H1 (cell line): ENCODE data around the gene SLC2A4. TPM values are rescaled to one million over a fixed set of nuclear protein-coding genes. Genes with fewer than 3 reads are reported as not detected.
A peak's percentile ranks its signal among the peaks of the same experiment; 100 is the strongest.

Source experiments
- CTCF ChIA-PET: fragments of 300-600 bp; sonication (Branson Sonifier 250); formaldehyde crosslinking; loops from one replicate; lab custom pipeline; 2021; ENCODE audit not compliant: partially characterized antibody; lab: Charles Lee
- POLR2A ChIA-PET: fragments of 300-600 bp; sonication (Branson Sonifier 250); formaldehyde crosslinking; loops from one replicate; lab custom pipeline; 2021; ENCODE audit warnings: inconsistent platforms; ENCODE audit not compliant: partially characterized antibody; lab: Charles Lee
- DNase-seq, 2 experiments: peaks; one replicate each; pipeline versions ENCODE4 v3.0.0 to v3.0.0-alpha.2; 2010 to 2022; ENCODE audit warnings: low spot score in 2 of 2, low read depth in 1 of 2, mixed read lengths in 1 of 2
- FAIRE-seq: peaks from 2 replicates; lab custom pipeline; 2011; peaks lifted over from hg19 to GRCh38; lab: Jason Lieb, UNC
- H2AFZ ChIP-seq: 2 replicates; pipeline ENCODE4 v1.8.1; 2012; ENCODE audit warnings: low read length, inconsistent platforms
- H2AK5ac ChIP-seq: 2 replicates; pipeline ENCODE4 v1.6.1; 2013; ENCODE audit warnings: low read depth, low read length
- H2BK120ac ChIP-seq: replicated peaks from 2 replicates; pipeline ENCODE3; 2013; ENCODE audit warnings: low read depth, low read length, inconsistent platforms
- H2BK12ac ChIP-seq: 2 replicates; pipeline ENCODE4 v1.6.1; 2013; ENCODE audit warnings: low read depth, low read length
- H2BK15ac ChIP-seq: 2 replicates; pipeline ENCODE4 v1.6.1; 2013; ENCODE audit warnings: low read length
- H2BK20ac ChIP-seq: 2 replicates; pipeline ENCODE4 v1.6.1; 2013; ENCODE audit warnings: low read length
- H2BK5ac ChIP-seq: 2 replicates; pipeline ENCODE4 v1.6.1; 2013; ENCODE audit warnings: low read depth, low read length
- H3K14ac ChIP-seq: 2 replicates; pipeline ENCODE4 v1.6.1; 2013; ENCODE audit warnings: inconsistent platforms; ENCODE audit not compliant: insufficient read length
- H3K18ac ChIP-seq: 2 replicates; pipeline ENCODE4 v1.6.1; 2013; ENCODE audit warnings: low read length; ENCODE audit errors: extremely low read depth
- H3K23ac ChIP-seq: 2 replicates; pipeline ENCODE4 v1.6.1; 2013; ENCODE audit warnings: inconsistent platforms; ENCODE audit not compliant: insufficient read length
- H3K23me2 ChIP-seq: 2 replicates; pipeline ENCODE4 v1.6.1; 2013; ENCODE audit warnings: low read depth, low read length
- H3K27ac ChIP-seq: 2 replicates; pipeline ENCODE4 v1.6.1; 2011; ENCODE audit warnings: low read depth, low read length, inconsistent platforms
- H3K27me3 ChIP-seq, 4 experiments: replicated peaks in 1 of 4; 1 replicate in 1 of 4; 2 replicates in 3 of 4; pipeline versions ENCODE4 v1.6.1 to v1.8.1; 2011 to 2013; ENCODE audit warnings: low read length in 3 of 4, mild to moderate bottlenecking in 3 of 4, inconsistent platforms in 2 of 4, mixed read lengths in 2 of 4, moderate library complexity in 1 of 4; ENCODE audit not compliant: control insufficient read depth in 3 of 4, insufficient read depth in 3 of 4; ENCODE audit errors: extremely low read depth in 1 of 4
- H3K36me3 ChIP-seq, 4 experiments: 2 replicates each; pipeline versions ENCODE4 v1.6.1 to v1.8.1; 2011 to 2013; ENCODE audit warnings: mild to moderate bottlenecking in 4 of 4, low read length in 3 of 4, moderate library complexity in 2 of 4, control low read depth in 1 of 4, inconsistent platforms in 1 of 4; ENCODE audit not compliant: insufficient read depth in 4 of 4, control insufficient read depth in 2 of 4
- H3K4ac ChIP-seq: replicated peaks from 2 replicates; pipeline ENCODE3; 2013; ENCODE audit warnings: low read length, low read depth, mixed read lengths, inconsistent platforms; ENCODE audit not compliant: insufficient read length
- H3K4me1 ChIP-seq, 4 experiments: replicated peaks in 1 of 4; 1 replicate in 1 of 4; 2 replicates in 3 of 4; pipeline versions ENCODE4 v1.6.1 to v1.8.1; 2011 to 2013; ENCODE audit warnings: low read length in 3 of 4, inconsistent platforms in 2 of 4, mixed read lengths in 1 of 4; ENCODE audit not compliant: insufficient read depth in 4 of 4, control insufficient read depth in 3 of 4
- H3K4me2 ChIP-seq, 2 experiments: 2 replicates each; pipeline versions ENCODE4 v1.6.1 to v1.8.1; 2011 to 2013; ENCODE audit warnings: low read depth in 2 of 2, low read length in 2 of 2, control low read depth in 1 of 2, inconsistent platforms in 1 of 2, mild to moderate bottlenecking in 1 of 2; ENCODE audit not compliant: insufficient read depth in 1 of 2
- H3K4me3 ChIP-seq, 4 experiments: fragments of 200-600, 300-600 bp in 1 of 4; sonication (generic), shearing (Covaris generic), sonication (Bioruptor Twin) in 1 of 4; 2 replicates each; pipeline versions ENCODE4 v1.5.1 to v1.8.1; 2011 to 2016; ENCODE audit warnings: low read length in 4 of 4, low read depth in 3 of 4, control low read depth in 2 of 4, inconsistent platforms in 2 of 4, mild to moderate bottlenecking in 2 of 4, mixed read lengths in 1 of 4, moderate library complexity in 1 of 4; ENCODE audit not compliant: insufficient read depth in 2 of 4; ENCODE audit errors: extremely low read depth in 1 of 4
- H3K56ac ChIP-seq: replicated peaks from 2 replicates; pipeline ENCODE3; 2013; ENCODE audit warnings: low read depth, mild to moderate bottlenecking, mixed read lengths, low read length, inconsistent platforms; ENCODE audit not compliant: insufficient read length
- H3K79me1 ChIP-seq: 2 replicates; pipeline ENCODE4 v1.6.1; 2013; ENCODE audit warnings: low read depth, low read length, control low read depth
- H3K79me2 ChIP-seq, 2 experiments: 2 replicates each; pipeline versions ENCODE4 v1.6.1 to v1.8.1; 2012 to 2013; ENCODE audit warnings: low read length in 2 of 2, mild to moderate bottlenecking in 2 of 2, inconsistent platforms in 1 of 2; ENCODE audit not compliant: insufficient read depth in 2 of 2, control insufficient read depth in 1 of 2
- H3K9ac ChIP-seq, 4 experiments: replicated peaks in 1 of 4; 1 replicate in 1 of 4; 2 replicates in 3 of 4; pipeline versions ENCODE4 v1.6.1 to v1.8.1; 2011 to 2013; ENCODE audit warnings: low read depth in 3 of 4, low read length in 3 of 4, control low read depth in 2 of 4, mild to moderate bottlenecking in 2 of 4, moderate library complexity in 2 of 4, inconsistent platforms in 1 of 4; ENCODE audit errors: extremely low read depth in 1 of 4
- H3K9me3 ChIP-seq, 2 experiments: 2 replicates each; pipeline versions ENCODE4 v1.6.1 to v1.8.1; 2012 to 2013; ENCODE audit warnings: mild to moderate bottlenecking in 2 of 2, moderate library complexity in 2 of 2, control low read depth in 1 of 2, inconsistent platforms in 1 of 2, low read depth in 1 of 2, low read length in 1 of 2, mixed read lengths in 1 of 2; ENCODE audit not compliant: insufficient read depth in 2 of 2
- H4K20me1 ChIP-seq, 2 experiments: replicated peaks in 1 of 2; 2 replicates each; pipeline versions ENCODE3 to v1.8.1; 2011 to 2013; ENCODE audit warnings: inconsistent platforms in 2 of 2, low read length in 2 of 2, mild to moderate bottlenecking in 1 of 2; ENCODE audit not compliant: insufficient read depth in 2 of 2, control insufficient read depth in 1 of 2
- H4K5ac ChIP-seq: 2 replicates; pipeline ENCODE4 v1.6.1; 2013; ENCODE audit warnings: low read length, low read depth, mixed read lengths, inconsistent platforms; ENCODE audit not compliant: insufficient read length
- H4K8ac ChIP-seq: 2 replicates; pipeline ENCODE4 v1.8.0; 2013; ENCODE audit warnings: mild to moderate bottlenecking, moderate library complexity, low read length, inconsistent platforms; ENCODE audit not compliant: insufficient read depth; ENCODE audit errors: extremely low read depth
- H4K91ac ChIP-seq: replicated peaks from 2 replicates; pipeline ENCODE3; 2013; ENCODE audit warnings: low read length, mixed read lengths, inconsistent platforms; ENCODE audit not compliant: insufficient read length
- EP300 ChIP-seq, 2 experiments: IDR thresholded peaks; 1 replicate in 1 of 2; 2 replicates in 1 of 2; pipeline ENCODE4 v1.6.1; 2011 to 2012; ENCODE audit warnings: low read depth in 2 of 2, low read length in 2 of 2, mild to moderate bottlenecking in 2 of 2, borderline replicate concordance in 1 of 2, inconsistent platforms in 1 of 2, moderate library complexity in 1 of 2
- JUND ChIP-seq: IDR thresholded peaks from 2 replicates; pipeline ENCODE4 v1.6.1; 2011; ENCODE audit warnings: mild to moderate bottlenecking, improper control_type of control experiment, low read length
- KDM4A ChIP-seq: IDR thresholded peaks from one replicate; pipeline ENCODE4 v1.7.1; 2012; ENCODE audit warnings: low read depth, mild to moderate bottlenecking, moderate library complexity, low read length, inconsistent platforms; ENCODE audit not compliant: severe bottlenecking
- WGBS, 2 experiments: shearing (Covaris generic) in 1 of 2; methylation state at CpG; one replicate each; pipeline versions ENCODE4 v1.1.6 to v1.1.7; 2013 to 2015; ENCODE audit warnings: low lambda C conversion rate in 2 of 2, mixed read lengths in 2 of 2, inconsistent platforms in 1 of 2, low coverage in 1 of 2, missing lambda C conversion rate in 1 of 2; ENCODE audit not compliant: insufficient replicate concordance in 2 of 2, insufficient coverage in 1 of 2, insufficient read length in 1 of 2; ENCODE audit errors: extremely low coverage in 1 of 2, missing lambda C conversion rate in 1 of 2; 5-methylcytosine and 5-hydroxymethylcytosine counted together
- polyA plus RNA-seq, 7 experiments: library from polyadenylated mRNA; depleted of rRNA in 3 of 7; stranded (reverse) in 5 of 7; unstranded in 2 of 7; fragments of >200 nt in 5 of 7; fragments of 200-250 nt in 2 of 7; gene quantifications; 1 replicate in 5 of 7; 2 replicates in 1 of 7; 4 replicates in 1 of 7; pipeline versions ENCODE4 v1.2.1 to v1.2.3, GENCODE V29; 2011 to 2013; ENCODE audit warnings: missing spikeins in 2 of 7, mixed read lengths in 2 of 7
- total RNA-seq: library from RNA; stranded (reverse); fragmentation: NEBNext Ultra II Directional; extraction: Animal tissue kit (Norgen Biotek cat#: 25700); gene quantifications from 2 replicates; pipeline ENCODE4 v1.2.1, GENCODE V29; 2021

The SLC2A4 gene
- total and polyA plus RNA-seq, 2 of the 8 experiments (the other 6 are each of a cell fraction or from before 2014, with no cell fraction given): 5.7 to 6.9 TPM

- H2AFZ ChIP-seq: no peak overlapping the region
- peaks cover 0 to 8% of the 10 kb centered on the region in 2 experiments; a peak in 1 of 4 replicates for H3K79me2 ChIP-seq
- H3K18ac ChIP-seq: no peak overlapping the region
- no peak overlapping the region for H3K14ac ChIP-seq
- H3K27me3 ChIP-seq: no peaks in the 10 kb centered on the region
- CTCF ChIA-PET: interaction anchor here (0.7 to 2.0 kb wide), 5 partner anchors 23 to 272 kb away, joined by 3 to 17 read pairs (median 3); no protein-coding TSS in a partner anchor
- peak overlapping the region; percentile 16; the same call in 1 of the 2 replicates for H2BK5ac ChIP-seq
- peak overlapping the region; percentile 42; the same call in 1 of the 2 replicates for H4K8ac ChIP-seq
- H3K4me2 ChIP-seq: no peak overlapping the region
- FAIRE-seq: no peak
- peaks cover 0 to 20% of the 10 kb centered on the region in 2 experiments for H4K20me1 ChIP-seq
- 0 out of 2 replicates have a peak, but pooled peaks cover under 1% of the 10 kb centered on the region for H3K79me1 ChIP-seq
- no peak overlapping the region for H3K27ac ChIP-seq
- no peak overlapping the region for H2BK12ac ChIP-seq
- no peak overlapping the region for H3K56ac ChIP-seq
- no peak overlapping the region for H3K9ac ChIP-seq
- H3K36me3 ChIP-seq: peaks cover 27 to 60% (median 43%) of the 10 kb centered on the region in 4 experiments
- H4K5ac ChIP-seq: no peak overlapping the region
- no peaks in the 10 kb centered on the region for H3K9me3 ChIP-seq
- TF ChIP-seq JUND: no peak
- TF ChIP-seq EP300 (IDR thresholded peaks at IDR 0.05; ENCODE audit: borderline replicate concordance in 1 of 2, low read depth in 2 of 2, low read length in 2 of 2): no peak
- TF ChIP-seq KDM4A: no peak
- TF ChIP-seq, all 59 proteins: peak for 0
- no peaks in the 10 kb centered on the region; the same call in 1 of the 2 replicates for H3K23me2 ChIP-seq
- no peak overlapping the region for H2BK20ac ChIP-seq
- WGBS, 2 experiments: 94% methylated on average over 12 of the region's 13 CpGs; no CpG with 5 or more reads in 1 of the 2 experiments
- H3K4me1 ChIP-seq: peaks cover 0 to 5% (median 3%) of the 10 kb centered on the region in 4 experiments; a peak in 4 of 7 replicates
- H3K4ac ChIP-seq: no peak overlapping the region
- no peak overlapping the region for H4K91ac ChIP-seq
- POLR2A ChIA-PET: interaction anchor here (0.6 to 11.3 kb wide), 12 partner anchors 8 to 275 kb away, joined by 3 to 223 read pairs (median 4); partner anchors contain the start of genes ACAP1, CLDN7 and NEURL4
- no peak for DNase-seq
- H3K23ac ChIP-seq: no peak overlapping the region
- no peak overlapping the region for H3K4me3 ChIP-seq
- no peak overlapping the region for H2AK5ac ChIP-seq
- no peak overlapping the region for H2BK15ac ChIP-seq
- no peak overlapping the region for H2BK120ac ChIP-seq
Measured at GRCh38 chr17:7318121-7318860, 36.8 kb downstream of the SLC2A4 start.
